Mesothelial cell of epicardium (in vitro differentiated cells): ENCODE measurements around the gene COL27A1. TPM values are rescaled to one million over a fixed set of nuclear protein-coding genes. Genes with fewer than 3 reads are reported as not detected.

ENCODE experiments used
- DNase-seq, 2 experiments: peaks; one replicate each; pipeline ENCODE4 v3.0.0; 2021; ENCODE audit warnings: low spot score in 2 of 2; ENCODE audit not compliant: unreplicated experiment in 2 of 2
- H3K27ac Mint-ChIP-seq: 2 replicates; pipeline ENCODE4 v1.8.0; 2021; ENCODE audit warnings: mixed read lengths
- H3K27me3 Mint-ChIP-seq: 2 replicates; pipeline ENCODE4 v1.8.0; 2021; ENCODE audit warnings: low read depth, mixed read lengths
- H3K36me3 Mint-ChIP-seq: 2 replicates; pipeline ENCODE4 v1.8.0; 2021; ENCODE audit warnings: mixed read lengths
- H3K4me1 Mint-ChIP-seq: 2 replicates; pipeline ENCODE4 v1.8.0; 2021; ENCODE audit warnings: mixed read lengths
- H3K4me3 Mint-ChIP-seq: 2 replicates; pipeline ENCODE4 v1.8.0; 2021; ENCODE audit warnings: mild to moderate bottlenecking, moderate library complexity, mixed read lengths
- H3K9me3 Mint-ChIP-seq: 2 replicates; pipeline ENCODE4 v1.8.0; 2021; ENCODE audit warnings: mixed read lengths
- CTCF ChIP-seq: fragments of 200-600 bp; sonication (generic); IDR thresholded peaks from one replicate; pipeline ENCODE4 v1.5.0; 2021; ENCODE audit warnings: antibody characterized with exemption; ENCODE audit not compliant: unreplicated experiment
- total RNA-seq: library from RNA; stranded (reverse); gene quantifications from 3 replicates; pipeline ENCODE4 v1.2.1, GENCODE V29; 2021

The COL27A1 gene
- total RNA-seq, 1 donor from 2014 or later = 138 TPM

GRCh38 chr9:114258218-114258617, 102.9 kb downstream of the COL27A1 start:
- no peaks in the 10 kb centered on the region for H3K27me3 Mint-ChIP-seq
- H3K4me3 Mint-ChIP-seq = no peak overlapping the region
- H3K36me3 Mint-ChIP-seq = peaks cover 9% of the 10 kb centered on the region
- no peak for DNase-seq
- no peaks in the 10 kb centered on the region for H3K9me3 Mint-ChIP-seq
- no peak overlapping the region for H3K27ac Mint-ChIP-seq
- no peak for TF ChIP-seq CTCF
- peaks cover 20% of the 10 kb centered on the region for H3K4me1 Mint-ChIP-seq

GRCh38 chr9:114258866-114259797, 103.8 kb downstream of the COL27A1 start:
- TF ChIP-seq CTCF = no peak
- no peak overlapping the region for H3K27ac Mint-ChIP-seq
- no peaks in the 10 kb centered on the region for H3K9me3 Mint-ChIP-seq

GRCh38 chr9:114259798-114260523, 104.6 kb downstream of the COL27A1 start:
- no peak for DNase-seq
- H3K27me3 Mint-ChIP-seq = no peaks in the 10 kb centered on the region
- H3K27ac Mint-ChIP-seq = peak overlapping the region; percentile 50
- peaks cover 20% of the 10 kb centered on the region for H3K4me1 Mint-ChIP-seq
- H3K36me3 Mint-ChIP-seq = peaks cover 9% of the 10 kb centered on the region
- no peak overlapping the region for H3K4me3 Mint-ChIP-seq
- no peak for TF ChIP-seq CTCF
- H3K9me3 Mint-ChIP-seq = no peaks in the 10 kb centered on the region

More at GRCh38 chr9:114258866-114259797, 103.8 kb downstream of the COL27A1 start:
- H3K4me1 Mint-ChIP-seq = peaks cover 20% of the 10 kb centered on the region
- no peaks in the 10 kb centered on the region for H3K27me3 Mint-ChIP-seq
- H3K36me3 Mint-ChIP-seq = peaks cover 12% of the 10 kb centered on the region
- no peak for DNase-seq
- no peak overlapping the region for H3K4me3 Mint-ChIP-seq

- no peak overlapping the region for H3K4me3 Mint-ChIP-seq
- no peaks in the 10 kb centered on the region for H3K9me3 Mint-ChIP-seq
- H3K27ac Mint-ChIP-seq = peak overlapping the region; percentile 66
- H3K4me1 Mint-ChIP-seq = peaks cover 20% of the 10 kb centered on the region
- no peaks in the 10 kb centered on the region for H3K27me3 Mint-ChIP-seq
- peaks cover 6% of the 10 kb centered on the region for H3K36me3 Mint-ChIP-seq
- no peak for DNase-seq
- TF ChIP-seq CTCF = no peak
Observed at GRCh38 chr9:114261026-114261425, 105.7 kb downstream of the COL27A1 start.

GRCh38 chr9:114261987-114262386, 106.7 kb downstream of the COL27A1 start:
- no peak overlapping the region for H3K4me3 Mint-ChIP-seq
- H3K27me3 Mint-ChIP-seq = no peaks in the 10 kb centered on the region
- H3K27ac Mint-ChIP-seq = no peak overlapping the region
- no peak for DNase-seq
- no peaks in the 10 kb centered on the region for H3K9me3 Mint-ChIP-seq
- peaks cover 16% of the 10 kb centered on the region for H3K4me1 Mint-ChIP-seq
- H3K36me3 Mint-ChIP-seq = peaks cover 6% of the 10 kb centered on the region
- TF ChIP-seq CTCF = no peak
